Measurements from ENCODE around the gene REC114.

GRCh38 chr15:73433873-73434272 lies 9.1 kb upstream of the REC114 start:
- TF ChIP-seq KDM1A (IDR thresholded peaks at IDR 0.05; ENCODE audit: borderline replicate concordance) (no peak), SPI1 (IDR thresholded peaks at IDR 0.05; ENCODE audit: borderline replicate concordance, insufficient read depth, low read depth, low read length) (no peak), CBX3 (IDR thresholded peaks at IDR 0.05; ENCODE audit: borderline replicate concordance, low read depth) (no peak), ATF3 (IDR thresholded peaks at IDR 0.05; ENCODE audit: borderline replicate concordance, extremely low read depth, low read depth, low read length) (no peak), CTCF (IDR thresholded peaks at IDR 0.05 in 2 of 3, conservative IDR thresholded peaks at IDR 0.05 in 1 of 3; ENCODE audit: control insufficient read depth in 2 of 3, extremely low read depth in 1 of 3, insufficient read depth in 1 of 3, low read depth in 3 of 3, low read length in 3 of 3) (no peak), RAD21 (IDR thresholded peaks at IDR 0.05; ENCODE audit: insufficient read depth, low read depth, low read length) (no peak), YBX1 (IDR thresholded peaks at IDR 0.05) (no peak), HDAC2 (IDR thresholded peaks at IDR 0.05) (no peak)

All from GM12878 (cell line).